ENCODE measurements around the gene TARS3.

- TF ChIP-seq POLR2A (IDR thresholded peaks at IDR 0.05) (no peak), CTCF (IDR thresholded peaks at IDR 0.05) (no peak)
Observed at GRCh38 chr15:101611580-101612299, 112.5 kb downstream of the TARS3 start.
